PC-9 (cell line): ENCODE measurements around the gene NXNL1.

Source experiments
- CTCF ChIP-seq: fragments of 200-600 bp; sonication (generic); conservative IDR thresholded peaks from 2 replicates; pipeline ENCODE4 v1.6.1; 2017; ENCODE audit warnings: mixed run types, antibody characterized with exemption, mild to moderate bottlenecking, moderate library complexity
- EZH2 ChIP-seq: fragments of 200-600 bp; sonication (generic); IDR thresholded peaks from 2 replicates; pipeline ENCODE4 v1.8.0; 2017; ENCODE audit warnings: antibody characterized with exemption, low read depth

GRCh38 chr19:17497149-17497798, 36.5 kb upstream of the NXNL1 start:
- TF ChIP-seq EZH2, result no peak
- TF ChIP-seq CTCF, result no peak
